GM12878 (cell line): ENCODE results near the gene ING1. TPM values are rescaled to one million over a fixed set of nuclear protein-coding genes. Genes with fewer than 3 reads are reported as not detected.

Experiments
- BCL3 ChIP-seq: IDR thresholded peaks from 2 replicates; pipeline ENCODE4 v1.6.1; 2011; ENCODE audit warnings: borderline replicate concordance, low read depth, mild to moderate bottlenecking, moderate library complexity, low read length; ENCODE audit not compliant: insufficient read depth, poor library complexity, severe bottlenecking
- CBX3 ChIP-seq: fragments of 200-600 bp; sonication (generic); IDR thresholded peaks from 2 replicates; pipeline ENCODE4 v1.6.1; 2016; ENCODE audit warnings: low read depth, borderline replicate concordance
- CEBPB ChIP-seq, 2 experiments: fragments of 150-350 bp in 1 of 2; IDR thresholded peaks; 2 replicates each; pipeline ENCODE4 v1.6.1; 2012 to 2014; ENCODE audit warnings: low read depth in 2 of 2, low read length in 2 of 2, borderline replicate concordance in 1 of 2, inconsistent platforms in 1 of 2
- CHD2 ChIP-seq: IDR thresholded peaks from 2 replicates; pipeline ENCODE4 v1.6.1; 2011; ENCODE audit warnings: low read depth, low read length, improper control_type of control experiment, borderline replicate concordance
- EED ChIP-seq: sonication (generic); IDR thresholded peaks from 2 replicates; pipeline ENCODE4 v1.6.1; 2016; ENCODE audit warnings: antibody characterized with exemption, low read depth
- ESRRA ChIP-seq: IDR thresholded peaks from 2 replicates; pipeline ENCODE4 v1.6.1; 2012; ENCODE audit warnings: mild to moderate bottlenecking, low read length, improper control_type of control experiment
- FOXM1 ChIP-seq: IDR thresholded peaks from 2 replicates; pipeline ENCODE4 v1.6.1; 2012; ENCODE audit warnings: low read depth, mild to moderate bottlenecking, inconsistent platforms, low read length, moderate library complexity
- GATAD2B ChIP-seq: fragments of 450-650 bp; conservative IDR thresholded peaks from 2 replicates; pipeline ENCODE4 v1.6.1; 2017; ENCODE audit warnings: low read depth, mild to moderate bottlenecking, moderate library complexity
- HDAC2 ChIP-seq: fragments of 200-600 bp; sonication (generic); IDR thresholded peaks from 2 replicates; pipeline ENCODE4 v1.6.1; 2017
- JUNB ChIP-seq: IDR thresholded peaks from 2 replicates; pipeline ENCODE4 v1.6.1; 2016; ENCODE audit warnings: antibody characterized with exemption, mild to moderate bottlenecking
- MXI1 ChIP-seq: fragments of 150-350 bp; IDR thresholded peaks from 2 replicates; pipeline ENCODE4 v1.6.1; 2011; ENCODE audit warnings: low read depth, mild to moderate bottlenecking, inconsistent platforms, low read length, improper control_type of control experiment
- NFIC ChIP-seq: IDR thresholded peaks from 2 replicates; pipeline ENCODE4 v1.6.1; 2012; ENCODE audit warnings: low read depth, mild to moderate bottlenecking, inconsistent platforms, low read length, moderate library complexity
- NR2C2 ChIP-seq: IDR thresholded peaks from 2 replicates; pipeline ENCODE4 v1.6.1; 2011; ENCODE audit warnings: borderline replicate concordance, low read depth; ENCODE audit not compliant: control insufficient read depth, insufficient read length
- PAX5 ChIP-seq: IDR thresholded peaks from 2 replicates; pipeline ENCODE4 v1.6.1; 2011; ENCODE audit warnings: low read depth, low read length, borderline replicate concordance
- POLR2AphosphoS2 ChIP-seq: IDR thresholded peaks from 2 replicates; pipeline ENCODE4 v1.6.1; 2011; ENCODE audit warnings: low read depth, mild to moderate bottlenecking, low read length, improper control_type of control experiment, moderate library complexity
- RB1 ChIP-seq: fragments of 450-650 bp; formaldehyde crosslinking; IDR thresholded peaks from 2 replicates; pipeline ENCODE4 v1.6.1; 2017; ENCODE audit warnings: mild to moderate bottlenecking, borderline replicate concordance
- RCOR1 ChIP-seq: conservative IDR thresholded peaks from 2 replicates; pipeline ENCODE4 v1.6.1; 2012; ENCODE audit warnings: low read depth, low read length, improper control_type of control experiment
- RELA ChIP-seq: fragments of 450-650 bp; IDR thresholded peaks from 2 replicates; pipeline ENCODE4 v1.8.0; 2014; ENCODE audit warnings: borderline replicate concordance; ENCODE audit not compliant: partially characterized antibody
- SMAD5 ChIP-seq: IDR thresholded peaks from 2 replicates; pipeline ENCODE4 v1.6.1; 2016; ENCODE audit warnings: antibody characterized with exemption, low read depth
- SMARCA5 ChIP-seq: fragments of 450-650 bp; IDR thresholded peaks from 2 replicates; pipeline ENCODE4 v1.6.1; 2017; ENCODE audit warnings: mild to moderate bottlenecking
- SP1 ChIP-seq: IDR thresholded peaks from one replicate; pipeline ENCODE4 v1.6.1; 2011; ENCODE audit warnings: low read depth, low read length
- SREBF1 ChIP-seq: IDR thresholded peaks from 2 replicates; pipeline ENCODE4 v1.6.1; 2012; ENCODE audit warnings: mild to moderate bottlenecking, low read length
- SREBF2 ChIP-seq: IDR thresholded peaks from 2 replicates; pipeline ENCODE4 v1.6.1; 2012; ENCODE audit warnings: mild to moderate bottlenecking, low read length
- SRF ChIP-seq, 2 experiments: IDR thresholded peaks; 2 replicates each; pipeline ENCODE4 v1.6.1; 2011; ENCODE audit warnings: low read depth in 2 of 2, low read length in 2 of 2, mild to moderate bottlenecking in 1 of 2, moderate library complexity in 1 of 2
- STAT1 ChIP-seq: fragments of 450-650 bp; conservative IDR thresholded peaks from 2 replicates; pipeline ENCODE4 v1.6.1; 2014; ENCODE audit warnings: antibody characterized with exemption, mild to moderate bottlenecking
- TAF1 ChIP-seq: IDR thresholded peaks from 2 replicates; pipeline ENCODE4 v1.6.1; 2011; ENCODE audit warnings: mild to moderate bottlenecking, low read depth, low read length, borderline replicate concordance
- TBL1XR1 ChIP-seq: IDR thresholded peaks from 2 replicates; pipeline ENCODE4 v1.6.1; 2012; ENCODE audit warnings: low read depth, low read length, improper control_type of control experiment
- TCF12 ChIP-seq: IDR thresholded peaks from 2 replicates; pipeline ENCODE4 v1.6.1; 2011; ENCODE audit warnings: low read depth, mild to moderate bottlenecking, low read length
- ZBTB11 ChIP-seq: fragments of 450-650 bp; formaldehyde crosslinking; IDR thresholded peaks from 2 replicates; pipeline ENCODE4 v1.5.0; 2022; ENCODE audit warnings: mild to moderate bottlenecking, missing genetic modification characterization
- polyA plus RNA-seq, 11 experiments: library from polyadenylated mRNA; depleted of rRNA in 4 of 11; unstranded in 6 of 11; stranded (reverse) in 5 of 11; fragments of >200 nt; fragmentation: Nextera tagmentation in 4 of 11; fragmentation: Illumina TruSeq in 1 of 11; extraction: Ambion mirVana in 4 of 11; extraction: Trizol in 1 of 11; gene quantifications; 1 replicate in 1 of 11; 2 replicates in 10 of 11; pipeline versions ENCODE4 v1.2.1 to v1.2.3, GENCODE V29; 2011 to 2016; ENCODE audit warnings: inconsistent platforms in 2 of 11, missing spikeins in 2 of 11, low read depth in 1 of 11
- total RNA-seq, 4 experiments: library from RNA; depleted of rRNA in 3 of 4; stranded (reverse); fragments of >200 nt in 3 of 4; fragmentation: Illumina TruSeq in 1 of 4; extraction: Trizol in 1 of 4; gene quantifications; 2 replicates each; pipeline versions ENCODE4 v1.2.1 to v1.2.3, GENCODE V29; 2013 to 2021

ING1 gene
- total and polyA plus RNA-seq, 10 of the 15 experiments (the other 5 are each of a cell fraction or from before 2014, with no cell fraction given): 1.3 to 20.4 (median 13.1) TPM

- TF ChIP-seq ZBTB11: peak; percentile 37; the same call in 1 of the 2 replicates
- TF ChIP-seq PAX5: no peak; the same call in 1 of the 2 replicates
- TF ChIP-seq GATAD2B: peak; percentile 70; the same call in 1 of the 2 replicates
- no peak for TF ChIP-seq NR2C2
- TF ChIP-seq SP1: peak; percentile 99
- peak; percentile 65 for TF ChIP-seq RB1
- TF ChIP-seq BCL3: no peak
- TF ChIP-seq TAF1: peak; percentile 80
- TF ChIP-seq SREBF2: no peak
- TF ChIP-seq SMAD5: peak; percentile 98
- peak; percentile 48 for TF ChIP-seq RELA
- no peak for TF ChIP-seq CEBPB (IDR thresholded peaks at IDR 0.05; ENCODE audit: borderline replicate concordance in 1 of 2, low read depth in 2 of 2, low read length in 2 of 2)
- no peak for TF ChIP-seq SREBF1
- TF ChIP-seq FOXM1: no peak
- TF ChIP-seq TCF12: peak; percentile 57; the same call in 1 of the 2 replicates
- TF ChIP-seq RCOR1: no peak; the same call in 1 of the 2 replicates
- no peak for TF ChIP-seq HDAC2
- TF ChIP-seq SMARCA5: peak; percentile 95
- peak; percentile 93 for TF ChIP-seq CHD2
- TF ChIP-seq EED: no peak
- TF ChIP-seq CBX3: no peak
- TF ChIP-seq TBL1XR1: peak; percentile 24; the same call in 1 of the 2 replicates
- no peak for TF ChIP-seq JUNB
- peak; percentile 99 for TF ChIP-seq POLR2AphosphoS2
- TF ChIP-seq MXI1: no peak
- peak; percentile 54; the same call in 1 of the 2 replicates for TF ChIP-seq ESRRA
- no peak for TF ChIP-seq SRF (IDR thresholded peaks at IDR 0.05; ENCODE audit: low read depth in 2 of 2, low read length in 2 of 2)
- no peak for TF ChIP-seq NFIC
- TF ChIP-seq STAT1: 0 out of 2 replicates have a peak, but pooled peaks have one; percentile 55
Measured at GRCh38 chr13:110712849-110713641, 455 bp upstream of the ING1 start (continued).
